HG03064 (cell line): ENCODE data around the gene BHLHE40.

ENCODE experiments used
- ATAC-seq: cut with Tn5 transposase; IDR thresholded peaks from one replicate; pipeline ENCODE4 v1.9.1; 2021; ENCODE audit warnings: low read depth; ENCODE audit not compliant: unreplicated experiment

Gene BHLHE40

GRCh38 chr3:4996771-4997291 lies 17.6 kb downstream of the BHLHE40 start:
- no peak for ATAC-seq

GRCh38 chr3:4997946-4998345 lies 18.7 kb downstream of the BHLHE40 start:
- ATAC-seq: no peak

GRCh38 chr3:4999531-5000184 lies 20.4 kb downstream of the BHLHE40 start:
- ATAC-seq: no peak

GRCh38 chr3:5001135-5001534 lies 21.9 kb downstream of the BHLHE40 start:
- no peak for ATAC-seq

GRCh38 chr3:5001805-5002173 lies 22.6 kb downstream of the BHLHE40 start:
- no peak for ATAC-seq

- ATAC-seq: no peak
Observed at GRCh38 chr3:5002174-5002870, 23.1 kb downstream of the BHLHE40 start.

- no peak for ATAC-seq
Observed at GRCh38 chr3:5002871-5003247, 23.6 kb downstream of the BHLHE40 start.

- no peak for ATAC-seq
Observed at GRCh38 chr3:5004319-5005152, 25.3 kb downstream of the BHLHE40 start.

GRCh38 chr3:5005367-5005766 lies 26.1 kb downstream of the BHLHE40 start:
- ATAC-seq: no peak

GRCh38 chr3:5006755-5007202 lies 27.5 kb downstream of the BHLHE40 start:
- ATAC-seq: peak; percentile 52

GRCh38 chr3:5007873-5008272 lies 28.6 kb downstream of the BHLHE40 start:
- ATAC-seq: no peak

- ATAC-seq: no peak
Observed at GRCh38 chr3:5009506-5010109, 30.4 kb downstream of the BHLHE40 start.

GRCh38 chr3:5010140-5010539 lies 30.9 kb downstream of the BHLHE40 start:
- ATAC-seq: no peak

GRCh38 chr3:5010706-5011554 lies 31.7 kb downstream of the BHLHE40 start:
- ATAC-seq: no peak

GRCh38 chr3:5011555-5012256 lies 32.5 kb downstream of the BHLHE40 start:
- ATAC-seq: peak; percentile 49

- ATAC-seq: no peak
Observed at GRCh38 chr3:5012367-5012766, 33.1 kb downstream of the BHLHE40 start.

- ATAC-seq: no peak
Observed at GRCh38 chr3:5013021-5013906, 34.0 kb downstream of the BHLHE40 start.

- no peak for ATAC-seq
Observed at GRCh38 chr3:5014391-5014790, 35.2 kb downstream of the BHLHE40 start.
